ENCODE measurements around the gene CNOT3. TPM values are rescaled to one million over a fixed set of nuclear protein-coding genes. Genes with fewer than 3 reads are reported as not detected.

Gene CNOT3
- total RNA-seq, 1 experiment from 2014 or later, result 91.2 TPM

GRCh38 chr19:54100561-54100960 lies 37.0 kb upstream of the CNOT3 start, which contains the start of gene OSCAR:
Gene OSCAR (minus strand): TSS chr19:54100803. CDS start chr19:54100792, 11 bp downstream.
- Histone ChIP-seq H3K14ac (ENCODE audit: insufficient read depth, low read length) (no peak within 1 kb of the TSS), H4K8ac (replicated peaks; ENCODE audit: insufficient read length, low read depth, low read length) (no peak within 1 kb of the TSS), H2BK15ac (ENCODE audit: low read depth, low read length) (no peak within 1 kb of the TSS), H3K27me3 (ENCODE audit: insufficient read depth, low read length) (no peaks in the 10 kb centered on the region; the same call in 1 of the 2 replicates), H3K18ac (ENCODE audit: insufficient read length, low read depth, low read length) (no peak within 1 kb of the TSS), H2AK5ac (ENCODE audit: insufficient read length, low read length) (no peak within 1 kb of the TSS), H3K23me2 (ENCODE audit: insufficient read length, low read depth, low read length, poor library complexity, severe bottlenecking) (peaks cover 9% of the 10 kb centered on the region), H3K4me1 (ENCODE audit: insufficient read depth, low read length) (no peaks in the 10 kb centered on the region), H4K5ac (ENCODE audit: insufficient read length, low read depth, low read length) (no peak within 1 kb of the TSS), H2AFZ (ENCODE audit: low read length) (no peak within 1 kb of the TSS), H4K20me1 (ENCODE audit: control insufficient read depth, insufficient read depth, insufficient read length) (no peaks in the 10 kb centered on the region), H2BK5ac (ENCODE audit: insufficient read length, low read length) (no peak within 1 kb of the TSS), H3K4ac (ENCODE audit: low read depth, low read length) (no peak within 1 kb of the TSS), H2BK120ac (ENCODE audit: low read depth, low read length, poor library complexity, severe bottlenecking) (no peak within 1 kb of the TSS), H3K9me3 (ENCODE audit: control insufficient read depth, low read depth, low read length) (no peaks in the 10 kb centered on the region), H3K23ac (ENCODE audit: insufficient read length, low read depth, low read length) (no peak within 1 kb of the TSS), H3K79me1 (ENCODE audit: insufficient read depth, low read depth, low read length, poor library complexity, severe bottlenecking) (peaks cover 4% of the 10 kb centered on the region), H2BK20ac (ENCODE audit: low read depth, low read length, poor library complexity, severe bottlenecking) (no peak within 1 kb of the TSS), H2BK12ac (ENCODE audit: insufficient read length, low read depth, low read length) (no peak within 1 kb of the TSS), H3K4me2 (ENCODE audit: insufficient read depth, insufficient read length, low read length) (no peak within 1 kb of the TSS), H3T11ph (ENCODE audit: low read length) (no peak within 1 kb of the TSS), H4K91ac (ENCODE audit: insufficient read length, low read depth, low read length) (no peak within 1 kb of the TSS), H3K79me2 (ENCODE audit: insufficient read depth, low read length) (peaks cover 1% of the 10 kb centered on the region; the same call in 1 of the 2 replicates), H3K9ac (ENCODE audit: extremely low read depth, insufficient read length, low read length) (no peak within 1 kb of the TSS), H3K27ac (ENCODE audit: insufficient read length, low read depth, low read length) (no peak within 1 kb of the TSS), H3K56ac (ENCODE audit: insufficient read length, low read depth, low read length) (no peak within 1 kb of the TSS)
- Mint-ChIP-seq H3K27me3 (ENCODE audit: low read depth) (peaks cover 12% of the 10 kb centered on the region), H3K36me3 (ENCODE audit: insufficient read depth in 1 of 3, low read depth in 3 of 3) (peaks cover 3 to 12% (median 8%) of the 10 kb centered on the region in 3 experiments), H3K27ac (peak within 1 kb of the TSS; percentile 61 to 80 (median 79); a peak in 4 of 7 replicates), H3K4me1 (peaks cover 11 to 21% of the 10 kb centered on the region in 2 experiments), H3K4me3 (peak within 1 kb of the TSS in 1 of 2 experiments; percentile 53; a peak in 2 of 5 replicates), H3K9me3 (no peaks in the 10 kb centered on the region; a peak in 1 of 5 replicates)
- no peak for TF ChIP-seq CTCF (conservative IDR thresholded peaks at IDR 0.05)
- WGBS (ENCODE audit: extremely low coverage, insufficient read length, low lambda C conversion rate), result no CpG with 5 or more reads among the region's 5 CpGs
- DNase-seq, result no peak

Data from H9 (cell line).